Large intestine (tissue), 3 donors: ENCODE data around the gene POU6F2. TPM values are rescaled to one million over a fixed set of nuclear protein-coding genes. Genes with fewer than 3 reads are reported as not detected.
A peak's percentile ranks its signal among the peaks of the same experiment; 100 is the strongest.

ENCODE experiments used
- DNase-seq, 2 donors: peaks; one replicate each; pipeline versions ENCODE4 v3.0.0 to v3.0.0-alpha.2; 2013
- H3K27ac ChIP-seq: one replicate; pipeline ENCODE4 v1.5.1; 2013; ENCODE audit warnings: low read length
- H3K27me3 ChIP-seq: 2 replicates; pipeline ENCODE4 v1.6.1; 2013; ENCODE audit warnings: low read length; ENCODE audit not compliant: control insufficient read depth, insufficient read depth
- H3K36me3 ChIP-seq: 2 replicates; pipeline ENCODE4 v1.6.1; 2013; ENCODE audit warnings: low read length; ENCODE audit not compliant: control insufficient read depth, insufficient read depth
- H3K4me1 ChIP-seq: one replicate; pipeline ENCODE4 v1.6.1; 2013; ENCODE audit warnings: low read length; ENCODE audit not compliant: control insufficient read depth, insufficient read depth
- H3K4me3 ChIP-seq: one replicate; pipeline ENCODE4 v1.5.1; 2013; ENCODE audit warnings: low read length
- H3K9me3 ChIP-seq: one replicate; pipeline ENCODE4 v1.6.1; 2013; ENCODE audit warnings: mild to moderate bottlenecking, low read depth, low read length, moderate library complexity; ENCODE audit not compliant: control insufficient read depth
- WGBS: methylation state at CpG from one replicate; pipeline ENCODE4 v1.1.5; 2013; ENCODE audit warnings: low lambda C conversion rate; ENCODE audit not compliant: insufficient coverage; 5-methylcytosine and 5-hydroxymethylcytosine counted together
- polyA plus RNA-seq: library from polyadenylated mRNA; unstranded; fragments of 120-200 nt; gene quantifications from one replicate; pipeline ENCODE4 v1.2.1, GENCODE V29; 2013

POU6F2 gene
- polyA plus RNA-seq, 1 donor, result 0.19 TPM

GRCh38 chr7:39402034-39402433, 424.3 kb downstream of the POU6F2 start:
- peaks cover under 1% of the 10 kb centered on the region for H3K4me1 ChIP-seq
- no peaks in the 10 kb centered on the region for H3K9me3 ChIP-seq
- no peaks in the 10 kb centered on the region for H3K36me3 ChIP-seq
- H3K27me3 ChIP-seq, result no peaks in the 10 kb centered on the region
- H3K27ac ChIP-seq, result no peak overlapping the region
- H3K4me3 ChIP-seq, result no peak overlapping the region
- no peak for DNase-seq

GRCh38 chr7:39404907-39405306, 427.2 kb downstream of the POU6F2 start:
- H3K9me3 ChIP-seq, result no peaks in the 10 kb centered on the region
- H3K27ac ChIP-seq, result no peak overlapping the region
- H3K4me1 ChIP-seq, result peaks cover 5% of the 10 kb centered on the region
- no peak for DNase-seq
- WGBS, result 100% methylated on average over 1 of the region's 1 CpG
- H3K27me3 ChIP-seq, result no peaks in the 10 kb centered on the region
- H3K36me3 ChIP-seq, result no peaks in the 10 kb centered on the region
- no peak overlapping the region for H3K4me3 ChIP-seq

- Histone ChIP-seq H3K9me3 (no peaks in the 10 kb centered on the region), H3K27me3 (no peaks in the 10 kb centered on the region), H3K27ac (no peak overlapping the region), H3K36me3 (no peaks in the 10 kb centered on the region), H3K4me3 (no peak overlapping the region), H3K4me1 (peaks cover 5% of the 10 kb centered on the region)
- no CpG with 5 or more reads among the region's 3 CpGs for WGBS
- no peak for DNase-seq
Observed at GRCh38 chr7:39405581-39405980, 427.9 kb downstream of the POU6F2 start.

GRCh38 chr7:39406467-39406866, 428.8 kb downstream of the POU6F2 start:
- Histone ChIP-seq H3K4me3 (peak overlapping the region; percentile 18), H3K4me1 (peaks cover 5% of the 10 kb centered on the region), H3K36me3 (no peaks in the 10 kb centered on the region), H3K27ac (peak overlapping the region; percentile 35), H3K27me3 (no peaks in the 10 kb centered on the region), H3K9me3 (no peaks in the 10 kb centered on the region)
- DNase-seq, result peak; percentile 37 to 66
- 40% methylated on average over 1 of the region's 10 CpGs for WGBS

- H3K27ac ChIP-seq, result no peak overlapping the region
- WGBS, result no CpG with 5 or more reads among the region's 4 CpGs
- DNase-seq, result peak in 1 of 2 donors; percentile 27
- H3K9me3 ChIP-seq, result no peaks in the 10 kb centered on the region
- H3K4me3 ChIP-seq, result no peak overlapping the region
- H3K4me1 ChIP-seq, result peaks cover 5% of the 10 kb centered on the region
- no peaks in the 10 kb centered on the region for H3K27me3 ChIP-seq
- no peaks in the 10 kb centered on the region for H3K36me3 ChIP-seq
Observed at GRCh38 chr7:39407137-39407536, 429.4 kb downstream of the POU6F2 start.

- Histone ChIP-seq H3K4me3 (no peak overlapping the region), H3K4me1 (peaks cover 5% of the 10 kb centered on the region), H3K27ac (no peak overlapping the region), H3K36me3 (no peaks in the 10 kb centered on the region), H3K27me3 (no peaks in the 10 kb centered on the region), H3K9me3 (no peaks in the 10 kb centered on the region)
- DNase-seq, result peak in 1 of 2 donors; percentile 42
- no CpG with 5 or more reads among the region's 8 CpGs for WGBS
Observed at GRCh38 chr7:39407723-39408122, 430.0 kb downstream of the POU6F2 start.

- peaks cover 5% of the 10 kb centered on the region for H3K4me1 ChIP-seq
- no CpG with 5 or more reads among the region's 1 CpG for WGBS
- no peaks in the 10 kb centered on the region for H3K36me3 ChIP-seq
- H3K4me3 ChIP-seq, result no peak overlapping the region
- no peak for DNase-seq
- H3K9me3 ChIP-seq, result no peaks in the 10 kb centered on the region
- H3K27me3 ChIP-seq, result no peaks in the 10 kb centered on the region
- H3K27ac ChIP-seq, result no peak overlapping the region
Observed at GRCh38 chr7:39408906-39409305, 431.2 kb downstream of the POU6F2 start.

GRCh38 chr7:39410582-39410981, 432.9 kb downstream of the POU6F2 start:
- DNase-seq, result no peak
- no peak overlapping the region for H3K4me3 ChIP-seq
- peaks cover 5% of the 10 kb centered on the region for H3K4me1 ChIP-seq
- 76% methylated on average over 2 of the region's 5 CpGs for WGBS
- no peak overlapping the region for H3K27ac ChIP-seq
- H3K9me3 ChIP-seq, result no peaks in the 10 kb centered on the region
- H3K27me3 ChIP-seq, result no peaks in the 10 kb centered on the region
- H3K36me3 ChIP-seq, result no peaks in the 10 kb centered on the region

GRCh38 chr7:39413636-39414223, 436.0 kb downstream of the POU6F2 start:
- WGBS, result 30% methylated on average over 5 of the region's 25 CpGs
- DNase-seq, result no peak
- H3K4me1 ChIP-seq, result no peaks in the 10 kb centered on the region
- H3K9me3 ChIP-seq, result no peaks in the 10 kb centered on the region
- H3K27ac ChIP-seq, result no peak overlapping the region
- no peaks in the 10 kb centered on the region for H3K36me3 ChIP-seq
- peaks cover 2% of the 10 kb centered on the region for H3K27me3 ChIP-seq
- H3K4me3 ChIP-seq, result peak overlapping the region; percentile 65

GRCh38 chr7:39414224-39415035, 436.7 kb downstream of the POU6F2 start:
- 11% methylated on average over 4 of the region's 40 CpGs for WGBS
- Histone ChIP-seq H3K36me3 (no peaks in the 10 kb centered on the region), H3K4me3 (peak overlapping the region; percentile 65), H3K27ac (no peak overlapping the region), H3K4me1 (no peaks in the 10 kb centered on the region), H3K27me3 (peaks cover 2% of the 10 kb centered on the region), H3K9me3 (no peaks in the 10 kb centered on the region)
- DNase-seq, result peak; percentile 35 to 69
